Embryonic facial prominence (tissue), 1 donor: Measurements from ENCODE around the gene DNAJB2.
"Not testable (repeated sequence)": the region's sequence is repeated elsewhere in the genome, so short reads cannot be mapped to it uniquely, and the experiment has no call there.

ENCODE experiments used
- DNase-seq: peaks from one replicate; pipeline ENCODE4 v3.0.0-alpha.2; 2016; ENCODE audit errors: extremely low spot score

DNAJB2 gene

GRCh38 chr2:219258942-219259341 lies 20.2 kb upstream of the DNAJB2 start:
- not testable (repeated sequence) for DNase-seq

DNA sequence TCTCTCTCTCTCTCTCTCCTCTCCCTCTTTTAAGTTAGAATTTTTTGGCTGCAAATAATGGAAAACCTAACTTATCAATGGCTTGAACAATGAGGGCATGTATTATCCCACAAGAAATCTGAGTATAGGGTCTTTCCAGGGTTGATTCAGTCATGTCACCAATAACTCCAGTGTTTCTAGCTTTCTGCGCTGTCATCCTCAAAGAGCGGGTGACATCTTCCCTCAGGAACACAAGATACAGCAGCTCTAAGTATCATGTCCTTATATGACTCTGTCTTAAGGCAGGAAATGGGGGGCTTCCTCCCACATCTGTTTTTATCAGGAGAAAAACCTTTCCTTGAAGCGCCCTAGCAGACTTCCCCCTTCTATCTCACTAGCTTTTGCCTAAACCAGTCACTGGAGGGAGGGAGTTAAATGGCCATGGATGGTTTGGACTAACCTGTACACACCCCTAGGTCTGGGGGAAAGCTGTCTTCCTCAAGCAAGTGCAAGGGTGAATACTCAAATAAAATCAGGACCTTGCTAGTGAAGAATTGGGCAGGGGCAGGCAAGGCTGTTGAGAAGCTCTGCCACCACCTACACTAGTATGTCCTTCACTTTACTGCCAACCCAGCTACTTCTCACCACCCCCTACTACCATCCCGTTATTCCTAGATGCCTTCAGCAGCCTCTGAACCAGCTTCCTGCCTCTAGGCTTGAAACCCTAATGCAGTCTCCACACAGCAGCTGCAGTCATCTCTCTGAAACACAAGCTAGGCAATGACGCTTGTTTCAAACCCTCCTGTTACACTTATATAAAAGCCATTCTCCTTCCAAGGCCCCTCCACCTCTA lies 17.9 kb upstream of the DNAJB2 start:
- DNase-seq: no peak

GRCh38 chr2:219266232-219266631 lies 12.9 kb upstream of the DNAJB2 start:
- DNase-seq: no peak

DNA sequence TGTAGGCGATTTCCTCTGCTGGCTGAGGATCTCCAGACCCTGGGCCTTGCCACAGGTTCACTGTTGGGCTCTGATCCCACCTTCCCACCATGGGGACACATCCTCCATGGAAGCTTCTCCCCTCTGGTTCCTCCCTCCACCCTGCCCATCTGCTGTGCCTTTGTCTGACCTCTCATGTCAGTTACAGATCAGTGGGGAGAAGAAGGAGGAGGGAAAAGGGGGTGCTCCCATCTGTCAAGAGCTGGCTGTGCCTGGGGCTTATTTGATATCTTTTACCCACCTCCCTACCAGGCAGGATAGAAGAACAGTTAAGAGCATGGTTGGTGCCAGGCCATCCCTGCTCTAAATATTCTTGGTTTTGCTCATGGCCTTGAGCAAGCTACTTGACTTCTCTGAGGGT lies 12.3 kb upstream of the DNAJB2 start:
- DNase-seq: no peak

- DNase-seq: no peak
Observed at GRCh38 chr2:219268294-219268693, 10.9 kb upstream of the DNAJB2 start.

DNA sequence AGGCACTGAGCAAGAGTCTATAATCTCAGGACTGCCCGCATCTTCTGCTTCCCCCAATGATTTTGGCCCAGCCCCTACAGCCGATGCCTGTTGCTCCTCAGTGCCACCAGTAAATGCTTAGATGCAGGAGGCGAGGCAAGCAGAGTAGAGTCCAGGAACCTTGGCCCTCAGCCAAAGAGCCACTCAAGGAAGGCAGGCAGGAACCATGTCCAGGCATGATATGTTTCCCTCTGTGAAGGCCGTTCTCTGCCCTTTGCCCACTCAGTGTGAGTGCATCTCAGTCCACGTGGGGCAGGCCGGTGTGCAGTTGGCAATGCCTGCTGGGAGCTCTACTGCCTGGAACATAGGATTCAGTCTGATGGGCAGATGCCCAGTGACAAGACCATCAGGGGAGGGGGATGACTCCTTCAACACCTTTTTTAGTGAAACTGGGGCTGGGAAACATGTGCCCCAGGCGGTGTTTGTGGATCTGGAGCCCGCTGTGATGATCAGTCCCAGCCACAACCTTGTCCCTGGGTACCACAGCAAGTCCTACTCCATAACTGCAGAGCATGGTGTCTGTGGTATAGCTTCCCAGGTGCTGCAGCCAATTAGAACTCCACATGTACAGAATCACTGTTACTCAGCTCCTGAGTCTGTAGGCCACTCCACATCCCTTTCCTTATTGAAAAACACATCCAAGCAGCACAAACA lies 9.7 kb upstream of the DNAJB2 start:
- DNase-seq: no peak

DNA sequence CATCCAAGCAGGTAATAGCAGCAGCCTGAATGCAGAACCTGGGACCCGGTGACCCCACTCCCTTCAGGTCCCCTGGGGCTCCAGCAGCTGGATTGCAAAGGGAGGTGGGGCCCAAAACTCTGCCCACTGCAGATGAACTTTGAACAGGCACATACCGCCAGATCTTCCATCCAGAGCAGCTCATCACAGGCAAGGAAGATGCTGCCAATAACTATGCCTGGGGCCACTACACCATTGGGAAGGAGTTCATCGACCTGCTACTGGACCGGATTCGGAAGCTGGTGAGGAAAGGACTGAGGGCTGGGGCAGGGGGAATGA lies 9.2 kb upstream of the DNAJB2 start:
- no peak for DNase-seq

GRCh38 chr2:219271021-219271420 lies 8.1 kb upstream of the DNAJB2 start:
- DNase-seq: no peak

DNA sequence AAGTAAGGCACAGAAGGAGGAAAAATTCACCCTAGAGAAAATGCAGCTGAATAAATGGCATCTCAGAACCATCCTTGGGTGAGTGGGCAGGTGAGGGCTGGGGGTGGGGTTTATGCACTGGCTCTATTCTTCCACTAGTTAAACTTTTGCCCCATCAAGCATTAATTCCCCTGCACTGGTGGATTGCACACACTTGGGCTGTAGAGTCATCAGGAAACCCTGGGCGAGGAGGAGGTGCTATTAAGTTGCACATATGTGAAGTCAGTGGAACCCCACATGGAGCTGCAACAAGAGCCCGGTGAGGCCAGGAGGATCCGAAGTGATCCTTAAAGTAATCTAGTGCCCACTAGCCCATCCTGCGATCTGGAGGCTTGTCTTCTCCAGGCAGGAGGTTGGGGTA lies 6.8 kb upstream of the DNAJB2 start:
- DNase-seq: no peak

GRCh38 chr2:219272995-219273394 lies 6.2 kb upstream of the DNAJB2 start:
- DNase-seq: no peak

GRCh38 chr2:219273937-219274336 lies 5.2 kb upstream of the DNAJB2 start:
- DNase-seq: no peak

GRCh38 chr2:219274361-219274921 lies 4.7 kb upstream of the DNAJB2 start:
- no peak for DNase-seq

GRCh38 chr2:219277703-219278654 lies 1.2 kb upstream of the DNAJB2 start:
- DNase-seq: peak; percentile 73

- no peak for DNase-seq
Observed at GRCh38 chr2:219278655-219279150, 463 bp upstream of the DNAJB2 start.

DNA sequence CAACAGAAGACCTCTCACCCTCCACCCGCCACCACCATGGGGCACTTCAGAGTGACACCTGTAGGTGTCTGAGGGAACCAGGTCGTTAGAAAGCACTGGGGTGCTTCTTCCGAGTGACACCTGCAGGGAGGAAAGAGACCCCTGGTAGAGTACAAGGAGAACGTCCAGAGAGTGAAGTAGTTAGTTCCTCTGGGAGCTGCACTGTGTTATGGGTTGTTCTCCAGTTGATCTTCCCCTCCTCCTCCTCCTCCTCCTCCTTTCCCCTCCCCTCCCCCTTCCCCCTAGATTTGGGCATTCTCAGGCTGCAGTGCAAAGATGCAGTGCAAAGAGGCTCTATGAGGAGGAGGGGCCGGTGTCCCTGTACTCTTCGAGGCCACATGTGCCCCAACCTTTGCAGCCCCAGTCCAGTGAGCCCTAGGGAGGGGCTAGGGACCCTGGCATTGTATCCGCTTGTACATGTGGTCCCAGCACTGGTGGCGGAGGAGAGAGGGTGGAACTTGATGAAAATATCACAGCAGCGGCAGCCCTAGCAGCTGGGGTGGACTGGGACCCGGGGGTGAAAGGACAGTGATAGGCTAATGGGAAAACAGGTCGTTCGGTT lies 850 bp downstream of the DNAJB2 start:
- no peak for DNase-seq

DNA sequence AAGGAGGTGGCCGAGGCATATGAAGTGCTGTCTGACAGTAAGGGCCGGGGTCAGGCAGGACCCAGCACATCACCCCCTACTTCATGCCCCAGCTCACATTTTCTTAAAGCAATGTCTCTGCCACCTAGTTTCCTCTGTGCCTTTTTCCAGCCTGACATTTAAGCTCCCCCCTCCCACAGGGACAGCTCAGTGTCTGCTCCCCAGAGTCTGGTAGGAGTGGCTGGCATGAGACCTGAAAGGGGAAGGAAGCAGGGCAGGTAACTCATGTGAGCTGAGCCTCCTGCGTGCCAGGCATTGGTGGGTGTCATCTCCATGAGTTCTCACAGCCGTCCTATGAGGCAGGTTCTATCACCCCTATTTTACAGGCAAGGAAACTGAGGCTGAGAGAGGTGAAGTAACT lies 1.5 kb downstream of the DNAJB2 start:
- no peak for DNase-seq

DNA sequence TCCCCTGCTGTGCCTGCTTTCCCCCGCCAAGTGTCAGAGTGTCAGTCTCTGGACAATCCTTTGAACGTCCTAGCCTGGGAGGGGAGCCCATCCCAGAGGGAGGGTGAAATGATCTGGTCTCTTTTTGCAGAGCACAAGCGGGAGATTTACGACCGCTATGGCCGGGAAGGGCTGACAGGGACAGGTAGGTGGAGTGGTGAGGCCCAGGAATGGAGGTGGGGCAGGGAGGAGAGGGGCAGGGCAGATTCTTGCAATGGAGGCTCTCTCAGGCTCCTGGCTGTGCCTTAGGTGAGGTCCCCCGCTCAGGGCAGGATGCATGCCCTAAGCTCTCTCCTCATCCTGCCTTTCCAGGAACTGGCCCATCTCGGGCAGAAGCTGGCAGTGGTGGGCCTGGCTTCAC lies 2.4 kb downstream of the DNAJB2 start:
- no peak for DNase-seq

DNA sequence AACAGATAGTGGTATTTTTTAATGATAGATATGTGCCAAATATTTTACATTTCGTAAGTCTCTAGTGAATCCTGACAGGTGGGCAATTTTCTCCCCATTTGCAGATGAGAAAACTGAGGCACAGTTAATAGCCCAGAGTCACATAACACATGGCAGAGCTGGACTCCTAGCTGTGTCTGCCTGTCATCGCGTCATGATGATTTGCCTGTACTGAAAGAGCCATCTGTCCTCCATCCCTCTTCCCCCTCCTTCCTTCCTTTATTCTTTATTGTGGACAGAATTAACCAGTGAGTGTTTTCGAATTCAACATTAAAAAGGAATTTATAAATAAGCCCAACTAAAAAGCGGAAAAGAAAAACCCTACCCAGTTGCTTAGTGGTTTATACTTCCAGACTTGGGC lies 3.2 kb downstream of the DNAJB2 start:
- no peak for DNase-seq

GRCh38 chr2:219282943-219283581 lies 3.9 kb downstream of the DNAJB2 start:
- no peak for DNase-seq

DNA sequence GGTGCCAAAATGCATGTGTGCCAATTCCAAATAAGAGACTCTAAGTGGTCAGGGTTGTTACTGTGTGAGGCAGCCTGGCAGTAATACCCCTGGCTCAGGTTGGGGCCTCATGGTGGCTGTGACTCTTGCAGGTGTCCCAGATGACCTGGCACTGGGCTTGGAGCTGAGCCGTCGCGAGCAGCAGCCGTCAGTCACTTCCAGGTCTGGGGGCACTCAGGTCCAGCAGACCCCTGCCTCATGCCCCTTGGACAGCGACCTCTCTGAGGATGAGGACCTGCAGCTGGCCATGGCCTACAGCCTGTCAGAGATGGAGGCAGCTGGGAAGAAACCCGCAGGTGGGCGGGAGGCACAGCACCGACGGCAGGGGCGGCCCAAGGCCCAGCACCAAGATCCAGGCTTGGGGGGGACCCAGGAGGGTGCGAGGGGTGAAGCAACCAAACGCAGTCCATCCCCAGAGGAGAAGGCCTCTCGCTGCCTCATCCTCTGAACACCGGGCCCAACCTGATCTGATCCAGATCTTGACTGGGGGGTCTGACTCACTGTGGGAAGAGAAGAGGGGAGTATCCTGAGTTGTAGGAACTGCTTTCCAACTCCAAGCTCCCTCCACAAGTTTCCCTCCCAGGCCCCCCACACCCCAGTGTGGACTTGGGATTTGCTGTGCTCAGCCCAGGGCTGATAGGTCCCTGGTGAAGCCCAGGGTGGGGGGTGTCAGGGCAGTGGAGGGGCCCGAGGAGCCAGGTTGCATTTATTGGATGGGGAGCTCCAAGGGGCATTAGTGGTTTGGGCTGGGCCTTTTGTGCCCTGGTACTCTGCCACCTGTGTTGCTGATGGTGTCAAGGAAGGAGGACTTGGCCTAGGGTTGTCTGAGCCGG lies 5.6 kb downstream of the DNAJB2 start:
- DNase-seq: no peak
